ENCODE data around the gene NDUFA13.

The NDUFA13 gene

DNA sequence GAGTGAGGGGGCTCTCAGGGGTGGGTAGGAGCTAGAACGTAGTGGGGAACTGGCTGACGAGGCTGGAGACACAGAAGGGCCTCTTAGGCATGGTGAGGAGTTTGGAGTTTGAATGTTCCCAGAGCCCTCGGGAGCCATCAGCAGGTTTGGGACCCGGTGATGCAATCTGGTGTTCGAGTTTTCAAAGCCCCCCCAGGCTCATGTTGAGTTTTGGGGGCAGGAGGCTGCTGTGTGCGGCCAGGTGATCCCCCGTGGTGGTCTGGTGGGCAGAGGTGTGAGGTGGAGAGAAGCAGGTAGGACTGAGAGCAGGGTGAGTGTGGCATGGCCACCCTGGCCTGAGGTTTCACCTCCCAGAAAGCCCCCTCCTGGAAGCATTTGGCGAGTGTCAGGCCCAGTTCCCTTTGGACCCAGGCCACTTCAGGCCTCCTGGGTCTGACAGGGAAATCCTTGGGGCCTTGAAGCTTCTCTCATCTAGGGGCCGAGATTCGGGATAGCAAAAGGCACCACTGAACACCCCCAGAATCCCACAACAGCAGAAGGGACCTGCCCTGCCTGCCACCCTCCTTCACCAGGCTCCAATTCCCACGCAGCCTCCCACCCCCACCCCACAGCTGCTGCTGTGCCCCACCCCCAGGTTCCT lies 13.9 kb downstream of the NDUFA13 start:
- peaks cover 61% of the 10 kb centered on the region for H3K36me3 Mint-ChIP-seq (ENCODE audit: low read depth)
- H3K9me3 Mint-ChIP-seq = no peaks in the 10 kb centered on the region
- intact Hi-C loops (cut with micrococcal nuclease) = no loop called here
- peaks cover 17% of the 10 kb centered on the region for H3K4me1 Mint-ChIP-seq (ENCODE audit: low read depth)
- no peak overlapping the region for H3K27ac Mint-ChIP-seq
- no peaks in the 10 kb centered on the region for H3K27me3 Mint-ChIP-seq
- no peak overlapping the region for H3K4me3 Mint-ChIP-seq

- intact Hi-C loops (cut with micrococcal nuclease) = no loop called here
- H3K27ac Mint-ChIP-seq = no peak overlapping the region
- H3K4me3 Mint-ChIP-seq = no peak overlapping the region
- peaks cover 60% of the 10 kb centered on the region for H3K36me3 Mint-ChIP-seq (ENCODE audit: low read depth)
- peaks cover 17% of the 10 kb centered on the region for H3K4me1 Mint-ChIP-seq (ENCODE audit: low read depth)
- no peaks in the 10 kb centered on the region for H3K9me3 Mint-ChIP-seq
- no peaks in the 10 kb centered on the region for H3K27me3 Mint-ChIP-seq
These were observed 14.4 kb downstream of the NDUFA13 start for GRCh38 chr19:19530423-19530804.

DNA sequence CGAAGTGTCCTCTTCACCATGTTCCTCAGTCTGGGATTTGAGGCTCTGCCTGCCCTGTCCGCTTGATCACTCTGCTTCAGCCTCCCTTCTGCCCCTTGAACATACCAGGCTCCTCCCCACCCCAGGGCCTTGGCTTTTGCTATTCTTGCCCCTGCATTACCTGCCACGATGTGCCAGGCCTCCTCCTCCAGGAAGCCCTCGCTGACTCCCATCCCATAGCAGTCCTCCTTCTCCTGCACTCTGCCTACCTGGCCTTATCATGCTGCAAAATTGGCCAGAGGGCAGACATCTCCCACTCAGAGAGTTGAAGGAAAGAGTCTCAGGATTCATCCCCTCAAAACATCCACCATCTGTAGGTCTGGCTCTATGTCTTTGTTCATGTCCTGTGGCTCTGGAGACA lies 14.9 kb downstream of the NDUFA13 start:
- peaks cover 63% of the 10 kb centered on the region for H3K36me3 Mint-ChIP-seq (ENCODE audit: low read depth)
- intact Hi-C loops (cut with micrococcal nuclease) = no loop called here
- H3K4me1 Mint-ChIP-seq (ENCODE audit: low read depth) = peaks cover 17% of the 10 kb centered on the region
- H3K27ac Mint-ChIP-seq = no peak overlapping the region
- H3K4me3 Mint-ChIP-seq = no peak overlapping the region
- no peaks in the 10 kb centered on the region for H3K27me3 Mint-ChIP-seq
- no peaks in the 10 kb centered on the region for H3K9me3 Mint-ChIP-seq

DNA sequence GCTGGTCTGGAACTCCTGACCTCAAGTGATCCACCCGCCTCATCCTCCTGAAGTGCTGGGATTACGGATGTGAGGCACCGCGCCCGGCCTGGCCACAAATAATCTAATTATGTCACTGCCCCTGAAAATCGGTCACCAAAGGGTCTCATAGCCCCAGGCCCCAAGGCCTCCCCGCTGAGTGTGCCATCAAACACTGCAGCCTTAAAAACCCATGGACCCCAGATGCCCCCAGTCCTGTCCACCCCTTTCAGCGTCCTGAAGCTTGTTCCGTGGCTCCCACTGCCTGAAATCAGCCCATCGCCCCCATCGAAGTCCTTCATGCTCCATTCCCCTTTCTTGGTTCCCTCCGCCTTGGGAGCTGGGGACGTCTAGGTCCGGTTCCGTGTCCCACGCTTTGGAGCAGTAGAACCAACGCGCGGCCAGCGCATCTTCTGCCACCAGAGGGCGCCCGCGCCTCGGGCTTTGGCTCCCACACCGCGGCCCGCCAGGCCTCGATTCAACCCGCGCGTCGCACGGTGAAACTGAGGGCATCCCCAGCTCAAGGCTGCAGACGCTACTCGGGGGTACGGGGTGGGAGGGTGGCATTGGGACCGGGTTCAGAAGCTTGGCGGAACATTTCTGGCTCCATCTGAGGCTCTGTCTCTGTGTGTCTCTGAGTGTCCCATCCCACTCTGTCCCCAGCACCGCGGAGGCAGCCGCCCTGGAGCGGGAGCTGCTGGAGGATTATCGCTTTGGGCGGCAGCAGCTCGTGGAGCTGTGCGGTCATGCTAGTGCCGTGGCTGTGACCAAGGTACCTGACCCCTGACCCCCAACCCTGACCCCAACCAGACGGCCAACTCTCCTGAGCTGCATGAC lies 16.2 kb downstream of the NDUFA13 start:
- intact Hi-C loops (cut with micrococcal nuclease) = loop anchor here (1.0 kb wide), 1 partner anchor 111 kb away; the partner anchor contains the start of gene GMIP
- peak overlapping the region; percentile 19 for H3K4me3 Mint-ChIP-seq
- H3K9me3 Mint-ChIP-seq = no peaks in the 10 kb centered on the region
- H3K27me3 Mint-ChIP-seq = peaks cover 13% of the 10 kb centered on the region
- peaks cover 52% of the 10 kb centered on the region for H3K36me3 Mint-ChIP-seq (ENCODE audit: low read depth)
- peaks cover 17% of the 10 kb centered on the region for H3K4me1 Mint-ChIP-seq (ENCODE audit: low read depth)
- no peak overlapping the region for H3K27ac Mint-ChIP-seq

- Mint-ChIP-seq H3K27ac (no peak overlapping the region), H3K4me3 (no peak overlapping the region)
These were observed 17.0 kb downstream of the NDUFA13 start for GRCh38 chr19:19532806-19533701.

DNA sequence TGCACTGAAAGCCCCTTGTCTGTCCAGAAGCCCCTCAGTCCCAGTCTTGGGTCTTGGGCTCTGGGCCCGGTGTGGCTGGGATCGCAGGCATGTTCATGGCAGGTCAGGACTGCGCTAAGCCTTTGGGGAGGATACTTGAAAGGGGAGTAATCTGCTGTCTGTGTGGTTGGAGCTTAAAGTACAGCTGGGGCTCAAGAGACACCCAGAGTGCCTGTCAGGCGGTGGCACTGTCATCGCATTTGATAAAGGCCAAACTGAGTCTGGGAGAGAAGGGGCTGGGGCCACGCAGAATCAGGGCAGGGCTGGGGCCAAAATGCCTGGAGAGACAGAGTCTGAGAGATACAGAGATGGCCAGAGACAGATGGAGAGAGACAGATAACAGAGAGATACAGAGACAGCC lies 17.8 kb downstream of the NDUFA13 start:
- Mint-ChIP-seq H3K4me3 (no peak overlapping the region), H3K36me3 (ENCODE audit: low read depth) (peaks cover 35% of the 10 kb centered on the region), H3K9me3 (no peaks in the 10 kb centered on the region), H3K27me3 (peaks cover 28% of the 10 kb centered on the region), H3K27ac (no peak overlapping the region), H3K4me1 (ENCODE audit: low read depth) (peaks cover 29% of the 10 kb centered on the region)
- intact Hi-C loops (cut with micrococcal nuclease) = no loop called here

More at GRCh38 chr19:19532806-19533701, 17.0 kb downstream of the NDUFA13 start:
- Mint-ChIP-seq H3K36me3 (ENCODE audit: low read depth) (peaks cover 43% of the 10 kb centered on the region), H3K4me1 (ENCODE audit: low read depth) (peaks cover 23% of the 10 kb centered on the region), H3K9me3 (no peaks in the 10 kb centered on the region), H3K27me3 (peaks cover 21% of the 10 kb centered on the region)
- intact Hi-C loops (cut with micrococcal nuclease) = loop anchor here (1.0 kb wide), 1 partner anchor 110 kb away; the partner anchor contains the start of gene GMIP

- H3K36me3 Mint-ChIP-seq (ENCODE audit: low read depth) = peaks cover 26% of the 10 kb centered on the region
- no peak overlapping the region for H3K27ac Mint-ChIP-seq
- intact Hi-C loops (cut with micrococcal nuclease) = no loop called here
- no peak overlapping the region for H3K4me3 Mint-ChIP-seq
- peaks cover 37% of the 10 kb centered on the region for H3K27me3 Mint-ChIP-seq
- no peaks in the 10 kb centered on the region for H3K9me3 Mint-ChIP-seq
- H3K4me1 Mint-ChIP-seq (ENCODE audit: low read depth) = peaks cover 30% of the 10 kb centered on the region
These were observed 18.7 kb downstream of the NDUFA13 start for GRCh38 chr19:19534556-19535265.

GRCh38 chr19:19535311-19536191 lies 19.5 kb downstream of the NDUFA13 start:
- H3K36me3 Mint-ChIP-seq (ENCODE audit: low read depth) = peaks cover 23% of the 10 kb centered on the region
- intact Hi-C loops (cut with micrococcal nuclease) = no loop called here
- H3K4me1 Mint-ChIP-seq (ENCODE audit: low read depth) = peaks cover 26% of the 10 kb centered on the region
- no peak overlapping the region for H3K4me3 Mint-ChIP-seq
- no peak overlapping the region for H3K27ac Mint-ChIP-seq
- peaks cover 45% of the 10 kb centered on the region for H3K27me3 Mint-ChIP-seq
- no peaks in the 10 kb centered on the region for H3K9me3 Mint-ChIP-seq

DNA sequence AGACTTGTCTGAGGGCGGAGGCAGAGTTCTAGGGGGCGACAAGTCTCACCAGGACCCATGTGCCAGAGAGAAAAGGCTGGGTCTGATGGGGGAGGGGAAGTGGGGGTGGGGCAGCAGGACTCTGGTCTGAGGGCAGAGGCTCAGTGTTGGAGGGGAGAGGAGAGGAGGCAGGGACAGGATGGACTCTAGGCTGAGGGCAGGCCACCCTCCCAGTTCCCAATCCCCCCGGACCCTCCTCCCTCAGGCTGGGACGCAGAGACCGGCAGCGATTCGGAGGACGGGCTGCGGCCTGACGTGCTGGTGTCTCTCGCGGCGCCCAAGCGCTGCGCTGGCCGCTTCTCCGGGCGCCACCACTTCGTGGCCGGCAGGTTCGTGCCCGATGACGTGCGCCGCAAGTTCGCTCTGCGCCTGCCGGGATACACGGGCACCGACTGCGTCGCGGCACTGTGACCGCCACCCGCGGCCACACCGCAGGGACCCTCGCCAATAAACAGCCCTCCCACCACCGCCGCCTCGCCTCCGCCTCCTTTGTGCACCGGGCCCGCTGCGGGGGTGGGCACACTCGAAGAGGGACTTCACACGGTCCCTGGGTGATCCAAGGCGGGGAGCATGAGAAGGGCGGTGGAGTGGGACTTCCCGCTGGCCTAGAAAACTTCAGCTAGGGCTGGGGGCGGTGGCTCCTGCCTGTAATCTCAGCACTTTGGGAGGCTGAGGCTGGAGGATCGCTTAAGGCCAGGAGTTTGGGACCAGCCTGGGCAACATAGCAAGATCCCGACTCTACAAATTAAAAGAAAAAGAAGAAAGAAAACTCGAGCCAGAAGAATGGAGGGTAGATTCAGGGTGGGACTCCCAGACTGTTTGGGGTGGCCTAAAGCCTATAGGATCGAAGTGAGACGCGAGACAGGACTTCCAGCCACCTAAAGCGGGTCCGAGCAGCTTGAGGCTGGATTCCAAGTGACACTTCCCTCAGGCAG lies 21.3 kb downstream of the NDUFA13 start:
- intact Hi-C loops (cut with micrococcal nuclease) = no loop called here
- H3K4me1 Mint-ChIP-seq (ENCODE audit: low read depth) = peaks cover 31% of the 10 kb centered on the region
- no peaks in the 10 kb centered on the region for H3K9me3 Mint-ChIP-seq
- H3K27me3 Mint-ChIP-seq = peaks cover 58% of the 10 kb centered on the region
- no peak overlapping the region for H3K4me3 Mint-ChIP-seq
- no peak overlapping the region for H3K27ac Mint-ChIP-seq
- peaks cover 11% of the 10 kb centered on the region for H3K36me3 Mint-ChIP-seq (ENCODE audit: low read depth)

DNA sequence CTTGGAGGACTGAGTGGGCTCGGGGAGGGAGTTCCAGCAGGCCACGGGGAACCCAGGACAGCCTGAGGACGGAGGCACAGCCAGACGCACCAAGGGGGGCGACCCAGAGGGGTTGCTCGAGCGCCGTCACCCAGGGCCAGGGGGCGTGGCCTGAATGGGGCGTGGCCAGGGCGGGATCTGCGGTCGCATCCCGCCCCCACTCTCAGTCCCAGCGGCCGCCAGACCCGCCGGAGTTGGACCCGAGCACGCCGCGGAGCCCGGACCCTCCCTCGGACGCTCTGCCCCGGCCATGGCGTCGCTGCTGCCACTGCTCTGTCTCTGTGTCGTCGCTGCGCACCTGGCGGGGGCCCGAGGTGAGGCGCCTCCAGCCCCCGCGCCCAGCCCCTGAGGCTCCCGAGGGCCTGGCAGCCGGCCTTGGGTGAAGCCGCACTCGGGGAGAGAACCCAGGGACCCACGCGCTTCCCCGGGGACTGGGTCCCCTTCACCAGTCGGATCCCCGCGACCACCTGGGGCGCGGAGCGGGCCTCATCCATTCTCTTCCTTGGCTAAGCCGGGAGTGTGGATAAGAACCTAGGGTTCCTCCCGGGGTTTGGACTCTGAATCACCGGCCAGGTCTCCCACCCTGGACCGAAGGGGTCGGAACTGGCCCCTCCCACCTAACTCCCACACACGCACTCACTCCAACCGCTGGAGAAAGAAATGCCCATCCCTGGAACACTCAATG lies 22.2 kb downstream of the NDUFA13 start, which contains the start of gene CILP2:
Gene CILP2 (plus strand): TSS at position 205 of the 724 bp plus-strand sequence. CDS start 85 bp downstream, at position 290.
- Mint-ChIP-seq H3K27me3 (peaks cover 60% of the 10 kb centered on the region), H3K36me3 (ENCODE audit: low read depth) (peaks cover 11% of the 10 kb centered on the region), H3K9me3 (no peaks in the 10 kb centered on the region), H3K27ac (no peak within 1 kb of the TSS), H3K4me3 (no peak within 1 kb of the TSS), H3K4me1 (ENCODE audit: low read depth) (peaks cover 40% of the 10 kb centered on the region)
- intact Hi-C loops (cut with micrococcal nuclease) = no loop called here

DNA sequence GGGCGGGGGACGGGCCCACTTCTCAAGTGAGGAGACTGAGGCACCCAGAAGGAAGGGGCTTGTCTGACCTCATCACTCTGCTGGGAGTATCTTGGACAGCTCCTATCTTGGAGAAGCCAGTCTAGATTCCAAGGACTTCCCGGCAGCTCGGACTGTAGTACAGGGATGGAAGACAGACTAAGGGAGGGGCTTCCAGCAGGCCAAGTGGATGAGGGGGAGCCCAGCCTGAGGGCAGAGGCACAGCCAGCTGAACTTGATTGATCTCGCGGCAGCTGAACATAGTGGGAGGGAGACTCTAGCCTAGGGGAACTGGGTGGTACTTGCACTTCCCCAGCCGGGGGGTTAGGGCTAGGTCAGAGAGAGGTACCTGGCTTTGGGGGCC lies 22.8 kb downstream of the NDUFA13 start:
- Mint-ChIP-seq H3K4me3 (no peak overlapping the region), H3K27me3 (peaks cover 60% of the 10 kb centered on the region), H3K36me3 (ENCODE audit: low read depth) (peaks cover 11% of the 10 kb centered on the region), H3K9me3 (no peaks in the 10 kb centered on the region), H3K4me1 (ENCODE audit: low read depth) (peaks cover 43% of the 10 kb centered on the region), H3K27ac (no peak overlapping the region)
- intact Hi-C loops (cut with micrococcal nuclease) = no loop called here

All from dendritic cell treated with granulocyte-macrophage colony-stimulating factor and Interleukin-4, amounts not matched to agents 40 ng/mL and 50 ng/mL, for 4 days (primary cell).